GM12878 (cell line): ENCODE measurements around the gene PRR12. TPM values are rescaled to one million over a fixed set of nuclear protein-coding genes. Genes with fewer than 3 reads are reported as not detected.
A peak's percentile ranks its signal among the peaks of the same experiment; 100 is the strongest.

Source experiments
- BHLHE40 ChIP-seq, 2 experiments: fragments of 450-650 bp in 1 of 2; IDR thresholded peaks; 2 replicates each; pipeline ENCODE4 v1.6.1; 2011 to 2017; ENCODE audit warnings: low read depth in 2 of 2, borderline replicate concordance in 1 of 2, improper control_type of control experiment in 1 of 2, low read length in 1 of 2, mild to moderate bottlenecking in 1 of 2
- CEBPZ ChIP-seq: fragments of 150-350 bp; IDR thresholded peaks from 2 replicates; pipeline ENCODE4 v1.6.1; 2016; ENCODE audit warnings: low read depth, low read length
- CHD4 ChIP-seq: fragments of 200-600 bp; sonication (generic); IDR thresholded peaks from 2 replicates; pipeline ENCODE4 v1.6.1; 2016; ENCODE audit warnings: mild to moderate bottlenecking
- EGR1 ChIP-seq, 2 experiments: IDR thresholded peaks; 1 replicate in 1 of 2; 2 replicates in 1 of 2; pipeline ENCODE4 v1.6.1; 2011 to 2012; ENCODE audit warnings: low read depth in 2 of 2, low read length in 2 of 2, borderline replicate concordance in 1 of 2, mild to moderate bottlenecking in 1 of 2, moderate library complexity in 1 of 2
- HDGF ChIP-seq: fragments of 450-650 bp; IDR thresholded peaks from 2 replicates; pipeline ENCODE4 v1.6.1; 2016; ENCODE audit warnings: antibody characterized with exemption
- MEF2B ChIP-seq: fragments of 450-650 bp; IDR thresholded peaks from 2 replicates; pipeline ENCODE4 v1.6.1; 2018; ENCODE audit warnings: mild to moderate bottlenecking, moderate library complexity; ENCODE audit not compliant: partially characterized antibody, poor library complexity, severe bottlenecking
- ZSCAN29 ChIP-seq: fragments of 450-650 bp; IDR thresholded peaks from 2 replicates; pipeline ENCODE4 v1.6.1; 2017; ENCODE audit warnings: mild to moderate bottlenecking, moderate library complexity
- polyA plus RNA-seq, 11 experiments: library from polyadenylated mRNA; depleted of rRNA in 4 of 11; unstranded in 6 of 11; stranded (reverse) in 5 of 11; fragments of >200 nt; fragmentation: Nextera tagmentation in 4 of 11; fragmentation: Illumina TruSeq in 1 of 11; extraction: Ambion mirVana in 4 of 11; extraction: Trizol in 1 of 11; gene quantifications; 1 replicate in 1 of 11; 2 replicates in 10 of 11; pipeline versions ENCODE4 v1.2.1 to v1.2.3, GENCODE V29; 2011 to 2016; ENCODE audit warnings: inconsistent platforms in 2 of 11, missing spikeins in 2 of 11, low read depth in 1 of 11
- total RNA-seq, 4 experiments: library from RNA; depleted of rRNA in 3 of 4; stranded (reverse); fragments of >200 nt in 3 of 4; fragmentation: Illumina TruSeq in 1 of 4; extraction: Trizol in 1 of 4; gene quantifications; 2 replicates each; pipeline versions ENCODE4 v1.2.1 to v1.2.3, GENCODE V29; 2013 to 2021

The PRR12 gene
- total and polyA plus RNA-seq, 10 of the 15 experiments (the other 5 are each of a cell fraction or from before 2014, with no cell fraction given) = 0.02 to 25.3 (median 1.6) TPM

GRCh38 chr19:49593233-49594113, 2.5 kb downstream of the PRR12 start (continued):
- no peak for TF ChIP-seq CEBPZ
- peak; percentile 49 to 82; a peak in 2 of 4 replicates for TF ChIP-seq BHLHE40 (IDR thresholded peaks at IDR 0.05; ENCODE audit: borderline replicate concordance in 1 of 2, low read depth in 2 of 2, low read length in 1 of 2)
- TF ChIP-seq ZSCAN29 = no peak
- TF ChIP-seq EGR1 (IDR thresholded peaks at IDR 0.05; ENCODE audit: borderline replicate concordance in 1 of 2, low read depth in 2 of 2, low read length in 2 of 2) = 0 out of 3 replicates have a peak, but pooled peaks of 1 of the 2 experiments have one; percentile 10
- no peak for TF ChIP-seq MEF2B
- peak; percentile 100 for TF ChIP-seq HDGF
- TF ChIP-seq CHD4 = no peak
